Left lung (tissue), 10 donors: ENCODE data around the gene TUB. TPM values are rescaled to one million over a fixed set of nuclear protein-coding genes. Genes with fewer than 3 reads are reported as not detected.

Experiments used
- ATAC-seq: fragments of 200-7000 bp; cut with Tn5 transposase; one replicate; pipeline ENCODE4 v1.9.1; 2020; ENCODE audit warnings: moderate library complexity
- DNase-seq, 4 donors: peaks; one replicate each; pipeline ENCODE4 v3.0.0-alpha.2; 2013 to 2020
- H3K27ac ChIP-seq, 2 donors: fragments of 200-600 bp; sonication (generic) in 1 of 2; one replicate each; pipeline versions ENCODE4 v1.5.0 to v1.8.0; 2020 to 2021
- H3K27me3 ChIP-seq, 2 donors: fragments of 200-600 bp; sonication (generic) in 1 of 2; one replicate each; pipeline versions ENCODE4 v1.5.0 to v1.8.0; 2020 to 2021
- H3K36me3 ChIP-seq, 2 donors: fragments of 200-600 bp; sonication (generic) in 1 of 2; one replicate each; pipeline versions ENCODE4 v1.5.0 to v1.8.0; 2020 to 2021
- H3K4me1 ChIP-seq, 2 donors: fragments of 200-600 bp; one replicate each; pipeline ENCODE4 v1.8.0; 2021
- H3K4me3 ChIP-seq, 2 donors: fragments of 200-600 bp; sonication (generic) in 1 of 2; one replicate each; pipeline versions ENCODE4 v1.5.0 to v1.8.0; 2020 to 2021; ENCODE audit warnings: mild to moderate bottlenecking in 1 of 2
- H3K9me3 ChIP-seq, 2 donors: fragments of 200-600 bp; sonication (generic) in 1 of 2; one replicate each; pipeline versions ENCODE4 v1.5.0 to v1.8.0; 2020 to 2021
- CTCF ChIP-seq, 2 donors: fragments of 200-600 bp; sonication (generic) in 1 of 2; IDR thresholded peaks; one replicate each; pipeline versions ENCODE4 v1.5.0 to v1.8.0; 2021; ENCODE audit warnings: antibody characterized with exemption in 2 of 2
- intact Hi-C, 2 donors: fragments of 100-400 bp; cut with DNase I; formaldehyde crosslinking; loops; one replicate each; pipeline versions ENCODE4 v1.11.2 to v1.14.2; 2022
- polyA plus RNA-seq, 6 donors: library from polyadenylated mRNA; unstranded; fragments of 120-200 nt; gene quantifications; one replicate each; pipeline ENCODE4 v1.2.1, GENCODE V29; 2013; ENCODE audit not compliant: insufficient read length in 6 of 6
- total RNA-seq, 2 donors: library from RNA; stranded (reverse); fragmentation: NEBNext Ultra II Directional; extraction: Animal tissue kit (Norgen Biotek cat#: 25700); gene quantifications; one replicate each; pipeline ENCODE4 v1.2.1, GENCODE V29; 2021
- donor health status: DM: no; HTN: yes; CAD: no.
- donor health status: DM: no; HTN: no; CAD: no.

TUB gene
- total and polyA plus RNA-seq, 8 donors, result 5.6 to 30.0 (median 26.9) TPM

DNA sequence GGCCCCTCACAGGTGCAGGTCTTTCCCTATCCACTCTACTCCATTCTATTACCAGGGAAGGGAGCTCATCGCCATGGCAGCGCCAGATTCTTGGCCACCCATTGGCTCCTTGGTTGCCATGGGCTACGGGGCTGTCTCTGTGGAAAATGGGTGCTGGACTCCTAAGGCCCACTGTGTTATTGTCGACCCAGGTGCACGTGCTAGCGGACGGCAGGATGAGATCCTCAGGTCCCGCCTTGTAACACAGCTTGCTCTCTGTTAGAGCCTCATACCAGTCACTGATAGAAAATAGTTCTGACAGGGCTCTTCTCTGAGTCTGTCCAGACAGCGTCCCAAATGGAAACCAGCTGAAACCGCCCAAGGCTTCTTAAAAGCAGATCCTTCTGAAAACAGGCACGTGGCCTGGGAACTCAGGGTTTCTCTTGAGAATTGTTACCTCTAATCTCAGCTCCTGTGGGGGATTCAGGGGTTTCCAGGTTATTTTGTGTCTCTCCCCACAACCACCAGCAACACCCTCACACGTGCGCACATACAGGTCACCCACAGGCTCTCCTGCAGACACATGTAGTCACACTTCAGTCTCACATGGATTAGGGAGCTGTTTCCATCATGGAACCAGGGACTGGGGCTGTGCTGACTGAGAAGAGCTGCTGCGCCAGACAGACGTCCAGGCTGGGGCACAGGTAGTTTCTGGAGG is 1.5 kb downstream of the TUB start:
- Histone ChIP-seq H3K27ac (no peak overlapping the region), H3K4me1 (peaks cover 0 to 4% of the 10 kb centered on the region in 2 donors), H3K9me3 (no peaks in the 10 kb centered on the region), H3K4me3 (no peak overlapping the region), H3K27me3 (peaks cover 0 to 67% of the 10 kb centered on the region in 2 donors), H3K36me3 (no peaks in the 10 kb centered on the region)
- DNase-seq, result peak in 1 of 4 donors; percentile 50
- TF ChIP-seq CTCF (IDR thresholded peaks at IDR 0.05), result no peak
- no peak for ATAC-seq
- intact Hi-C loops, result loop anchor here in 1 of 2 donors (10.0 kb wide), 1 partner anchor 48 kb away; no protein-coding TSS in a partner anchor

- ATAC-seq, result no peak
- Histone ChIP-seq H3K4me1 (peaks cover 0 to 4% of the 10 kb centered on the region in 2 donors), H3K36me3 (no peaks in the 10 kb centered on the region), H3K27me3 (peaks cover 0 to 67% of the 10 kb centered on the region in 2 donors), H3K27ac (no peak overlapping the region), H3K4me3 (no peak overlapping the region), H3K9me3 (no peaks in the 10 kb centered on the region)
- intact Hi-C loops, result loop anchor here in 1 of 2 donors (10.0 kb wide), 1 partner anchor 48 kb away; no protein-coding TSS in a partner anchor
- DNase-seq, result no peak
- no peak for TF ChIP-seq CTCF (IDR thresholded peaks at IDR 0.05)
Observed at GRCh38 chr11:8083088-8083395, 2.0 kb downstream of the TUB start.

- ATAC-seq, result no peak
- TF ChIP-seq CTCF (IDR thresholded peaks at IDR 0.05), result no peak
- H3K27ac ChIP-seq, result no peak overlapping the region
Observed at GRCh38 chr11:8083871-8084281, 2.9 kb downstream of the TUB start.

GRCh38 chr11:8084352-8084751 is 3.3 kb downstream of the TUB start:
- Histone ChIP-seq H3K27ac (no peak overlapping the region), H3K36me3 (no peaks in the 10 kb centered on the region), H3K4me3 (no peak overlapping the region), H3K4me1 (peaks cover 0 to 4% of the 10 kb centered on the region in 2 donors), H3K9me3 (no peaks in the 10 kb centered on the region), H3K27me3 (peaks cover 0 to 62% of the 10 kb centered on the region in 2 donors)
- ATAC-seq, result no peak
- no peak for DNase-seq
- intact Hi-C loops, result loop anchor here in 1 of 2 donors (10.0 kb wide), 1 partner anchor 50 kb away; no protein-coding TSS in a partner anchor
- TF ChIP-seq CTCF (IDR thresholded peaks at IDR 0.05), result no peak

More at GRCh38 chr11:8083871-8084281, 2.9 kb downstream of the TUB start:
- Histone ChIP-seq H3K9me3 (no peaks in the 10 kb centered on the region), H3K4me3 (no peak overlapping the region), H3K36me3 (no peaks in the 10 kb centered on the region), H3K27me3 (peaks cover 0 to 67% of the 10 kb centered on the region in 2 donors), H3K4me1 (peaks cover 0 to 4% of the 10 kb centered on the region in 2 donors)
- intact Hi-C loops, result loop anchor here in 1 of 2 donors (10.0 kb wide), 1 partner anchor 49 kb away; no protein-coding TSS in a partner anchor
- DNase-seq, result no peak

DNA sequence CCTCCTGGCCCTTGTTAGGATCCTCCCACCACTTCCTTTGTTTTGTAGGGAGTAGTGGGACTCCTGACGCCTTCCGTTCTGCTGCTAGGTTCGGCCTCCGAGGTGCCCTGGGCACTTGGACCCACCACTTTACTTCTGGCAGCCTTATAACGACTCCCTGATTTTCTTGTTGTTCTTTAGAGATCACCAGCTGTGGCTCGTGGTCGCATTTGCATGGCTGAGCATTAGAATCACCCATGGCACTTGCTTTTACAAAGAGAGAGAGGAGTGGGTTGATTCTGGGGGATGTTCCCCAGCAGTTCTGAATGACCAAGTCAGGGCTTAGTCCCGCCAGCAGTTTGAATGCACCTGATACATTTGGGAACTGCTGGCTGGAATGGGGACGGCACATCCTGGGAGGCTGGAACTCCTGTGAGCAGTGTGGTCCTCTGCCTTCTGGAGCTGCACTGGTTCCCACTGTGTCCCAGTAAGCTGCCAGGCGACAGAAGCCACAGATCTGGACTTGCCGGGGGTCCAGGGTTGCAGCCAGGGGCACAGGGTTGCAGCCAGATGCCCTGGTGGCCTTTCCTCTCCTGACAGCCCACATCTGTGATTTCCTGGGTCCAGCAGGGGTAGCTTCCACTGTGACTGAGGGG is 4.1 kb downstream of the TUB start:
- H3K4me1 ChIP-seq, result peaks cover 0 to 4% of the 10 kb centered on the region in 2 donors
- H3K9me3 ChIP-seq, result no peaks in the 10 kb centered on the region
- peaks cover 0 to 55% of the 10 kb centered on the region in 2 donors for H3K27me3 ChIP-seq
- intact Hi-C loops, result loop anchor here in 1 of 2 donors (10.0 kb wide), 1 partner anchor 50 kb away; no protein-coding TSS in a partner anchor
- ATAC-seq (no peak), DNase-seq (no peak)
- H3K36me3 ChIP-seq, result no peaks in the 10 kb centered on the region
- no peak overlapping the region for H3K27ac ChIP-seq
- H3K4me3 ChIP-seq, result no peak overlapping the region
- no peak for TF ChIP-seq CTCF (IDR thresholded peaks at IDR 0.05)
